ENCODE results near the gene MAD2L1BP. TPM values are rescaled to one million over a fixed set of nuclear protein-coding genes. Genes with fewer than 3 reads are reported as not detected.

MAD2L1BP gene
- total and polyA plus RNA-seq, 2 of the 13 experiments (the other 11 are each of a cell fraction or from before 2014, with no cell fraction given): 54.2 to 55.5 TPM

GRCh38 chr6:43673444-43674084 lies 37.9 kb downstream of the MAD2L1BP start (continued):
- no peak for TF ChIP-seq REST (IDR thresholded peaks at IDR 0.05; ENCODE audit: borderline replicate concordance in 1 of 2, low read depth in 1 of 2, low read length in 2 of 2)
- no peak for TF ChIP-seq XBP1 (CRISPR knock-in tag; IDR thresholded peaks at IDR 0.05)

GRCh38 chr6:43674291-43674690 lies 38.7 kb downstream of the MAD2L1BP start:
- H3K36me3 ChIP-seq (replicated peaks in 1 of 2; ENCODE audit: control insufficient read depth in 1 of 2, insufficient read depth in 2 of 2, low read length in 2 of 2): peaks cover 51 to 72% of the 10 kb centered on the region in 2 experiments
- in situ Hi-C loops (cut with HindIII; ENCODE audit: extremely low pct_ligation_motif_present, low pct_unique_long_range_greater_than_20kb): no loop called here
- POLR2A ChIA-PET: interaction anchor here (3.3 to 7.5 kb wide), 2 partner anchors 38 to 44 kb away, joined by 24 to 55 read pairs; partner anchors contain the start of genes GTPBP2 and MAD2L1BP

More at GRCh38 chr6:43674291-43674690, 38.7 kb downstream of the MAD2L1BP start:
- BruUV-seq (replicated peaks): no TSS peak
- TF ChIP-seq ZNF816 (CRISPR knock-in tag; IDR thresholded peaks at IDR 0.05; ENCODE audit: borderline replicate concordance) (no peak), EED (CRISPR knock-in tag; IDR thresholded peaks at IDR 0.05) (no peak), KDM4B (CRISPR knock-in tag; IDR thresholded peaks at IDR 0.05) (no peak), ADNP (CRISPR knock-in tag; IDR thresholded peaks at IDR 0.05) (no peak), HNRNPL (IDR thresholded peaks at IDR 0.05; ENCODE audit: low read depth, low read length) (no peak), TMF1 (CRISPR knock-in tag; IDR thresholded peaks at IDR 0.05; ENCODE audit: low read depth) (no peak), ZNF556 (CRISPR knock-in tag; IDR thresholded peaks at IDR 0.05; ENCODE audit: borderline replicate concordance) (no peak), ZNF737 (CRISPR knock-in tag; IDR thresholded peaks at IDR 0.05; ENCODE audit: borderline replicate concordance) (no peak), MAZ (IDR thresholded peaks at IDR 0.05; ENCODE audit: borderline replicate concordance, low read depth, low read length) (no peak), MAZ (CRISPR knock-in tag; IDR thresholded peaks at IDR 0.05; ENCODE audit: low read depth) (no peak), SRSF4 (IDR thresholded peaks at IDR 0.05; ENCODE audit: low read depth, low read length, poor library complexity, severe bottlenecking) (no peak), DDIT3 (CRISPR knock-in tag; IDR thresholded peaks at IDR 0.05) (no peak), BCL3 (CRISPR knock-in tag; IDR thresholded peaks at IDR 0.05) (no peak), PAF1 (CRISPR knock-in tag; IDR thresholded peaks at IDR 0.05) (no peak)
- intact Hi-C loops (cut with micrococcal nuclease; ENCODE audit: unreplicated experiment): no loop called here
- CTCF ChIA-PET (ENCODE audit: low intra/inter-chr PET ratio, low total read pairs): no interaction called here
- FAIRE-seq: no peak
- Histone ChIP-seq H3K4me1 (ENCODE audit: insufficient read depth, low read length) (peaks cover 47% of the 10 kb centered on the region), H3K9me3 (ENCODE audit: low read length) (no peaks in the 10 kb centered on the region), H4K20me1 (ENCODE audit: insufficient read depth, low read length) (no peaks in the 10 kb centered on the region), H3K9ac (ENCODE audit: insufficient read depth, low read depth, low read length) (no peak overlapping the region), H3K79me2 (ENCODE audit: insufficient read depth, low read length) (no peaks in the 10 kb centered on the region), H3K4me3 (replicated peaks in 1 of 3; ENCODE audit: insufficient read depth in 1 of 3, low read depth in 2 of 3, low read length in 3 of 3) (no peak overlapping the region), H3K27ac (ENCODE audit: extremely low read length, insufficient read depth, low read length) (no peak overlapping the region), H3K27me3 (ENCODE audit: control insufficient read depth in 1 of 2, insufficient read depth in 2 of 2, low read length in 2 of 2) (no peaks in the 10 kb centered on the region), H2AFZ (ENCODE audit: low read length) (no peak overlapping the region), H3K4me2 (ENCODE audit: low read depth, low read length) (no peak overlapping the region)
- WGBS (ENCODE audit: low lambda C conversion rate): 96% methylated on average over 2 of the region's 2 CpGs
- no peak for DNase-seq (ENCODE audit: low spot score)
- ATAC-seq: no peak
